ENCODE measurements around the gene MFSD6.
A peak's percentile ranks its signal among the peaks of the same experiment; 100 is the strongest.

Gene MFSD6

GRCh38 chr2:190534310-190535120, 126.4 kb downstream of the MFSD6 start, which contains the start of gene NEMP2 (continued):
- peak; percentile 37; the same call in 1 of the 2 replicates for TF ChIP-seq KLF10 (tag by site-specific recombination; IDR thresholded peaks at IDR 0.05)
- no peak for TF ChIP-seq BCL11B (tag by site-specific recombination; IDR thresholded peaks at IDR 0.05; ENCODE audit: low read depth)
- TF ChIP-seq, protein P1, sequence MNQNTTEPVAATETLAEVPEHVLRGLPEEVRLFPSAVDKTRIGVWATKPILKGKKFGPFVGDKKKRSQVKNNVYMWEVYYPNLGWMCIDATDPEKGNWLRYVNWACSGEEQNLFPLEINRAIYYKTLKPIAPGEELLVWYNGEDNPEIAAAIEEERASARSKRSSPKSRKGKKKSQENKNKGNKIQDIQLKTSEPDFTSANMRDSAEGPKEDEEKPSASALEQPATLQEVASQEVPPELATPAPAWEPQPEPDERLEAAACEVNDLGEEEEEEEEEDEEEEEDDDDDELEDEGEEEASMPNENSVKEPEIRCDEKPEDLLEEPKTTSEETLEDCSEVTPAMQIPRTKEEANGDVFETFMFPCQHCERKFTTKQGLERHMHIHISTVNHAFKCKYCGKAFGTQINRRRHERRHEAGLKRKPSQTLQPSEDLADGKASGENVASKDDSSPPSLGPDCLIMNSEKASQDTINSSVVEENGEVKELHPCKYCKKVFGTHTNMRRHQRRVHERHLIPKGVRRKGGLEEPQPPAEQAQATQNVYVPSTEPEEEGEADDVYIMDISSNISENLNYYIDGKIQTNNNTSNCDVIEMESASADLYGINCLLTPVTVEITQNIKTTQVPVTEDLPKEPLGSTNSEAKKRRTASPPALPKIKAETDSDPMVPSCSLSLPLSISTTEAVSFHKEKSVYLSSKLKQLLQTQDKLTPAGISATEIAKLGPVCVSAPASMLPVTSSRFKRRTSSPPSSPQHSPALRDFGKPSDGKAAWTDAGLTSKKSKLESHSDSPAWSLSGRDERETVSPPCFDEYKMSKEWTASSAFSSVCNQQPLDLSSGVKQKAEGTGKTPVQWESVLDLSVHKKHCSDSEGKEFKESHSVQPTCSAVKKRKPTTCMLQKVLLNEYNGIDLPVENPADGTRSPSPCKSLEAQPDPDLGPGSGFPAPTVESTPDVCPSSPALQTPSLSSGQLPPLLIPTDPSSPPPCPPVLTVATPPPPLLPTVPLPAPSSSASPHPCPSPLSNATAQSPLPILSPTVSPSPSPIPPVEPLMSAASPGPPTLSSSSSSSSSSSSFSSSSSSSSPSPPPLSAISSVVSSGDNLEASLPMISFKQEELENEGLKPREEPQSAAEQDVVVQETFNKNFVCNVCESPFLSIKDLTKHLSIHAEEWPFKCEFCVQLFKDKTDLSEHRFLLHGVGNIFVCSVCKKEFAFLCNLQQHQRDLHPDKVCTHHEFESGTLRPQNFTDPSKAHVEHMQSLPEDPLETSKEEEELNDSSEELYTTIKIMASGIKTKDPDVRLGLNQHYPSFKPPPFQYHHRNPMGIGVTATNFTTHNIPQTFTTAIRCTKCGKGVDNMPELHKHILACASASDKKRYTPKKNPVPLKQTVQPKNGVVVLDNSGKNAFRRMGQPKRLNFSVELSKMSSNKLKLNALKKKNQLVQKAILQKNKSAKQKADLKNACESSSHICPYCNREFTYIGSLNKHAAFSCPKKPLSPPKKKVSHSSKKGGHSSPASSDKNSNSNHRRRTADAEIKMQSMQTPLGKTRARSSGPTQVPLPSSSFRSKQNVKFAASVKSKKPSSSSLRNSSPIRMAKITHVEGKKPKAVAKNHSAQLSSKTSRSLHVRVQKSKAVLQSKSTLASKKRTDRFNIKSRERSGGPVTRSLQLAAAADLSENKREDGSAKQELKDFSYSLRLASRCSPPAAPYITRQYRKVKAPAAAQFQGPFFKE (tag by site-specific recombination; IDR thresholded peaks at IDR 0.05; ENCODE audit: borderline replicate concordance): no peak
- TF ChIP-seq, protein P2, sequence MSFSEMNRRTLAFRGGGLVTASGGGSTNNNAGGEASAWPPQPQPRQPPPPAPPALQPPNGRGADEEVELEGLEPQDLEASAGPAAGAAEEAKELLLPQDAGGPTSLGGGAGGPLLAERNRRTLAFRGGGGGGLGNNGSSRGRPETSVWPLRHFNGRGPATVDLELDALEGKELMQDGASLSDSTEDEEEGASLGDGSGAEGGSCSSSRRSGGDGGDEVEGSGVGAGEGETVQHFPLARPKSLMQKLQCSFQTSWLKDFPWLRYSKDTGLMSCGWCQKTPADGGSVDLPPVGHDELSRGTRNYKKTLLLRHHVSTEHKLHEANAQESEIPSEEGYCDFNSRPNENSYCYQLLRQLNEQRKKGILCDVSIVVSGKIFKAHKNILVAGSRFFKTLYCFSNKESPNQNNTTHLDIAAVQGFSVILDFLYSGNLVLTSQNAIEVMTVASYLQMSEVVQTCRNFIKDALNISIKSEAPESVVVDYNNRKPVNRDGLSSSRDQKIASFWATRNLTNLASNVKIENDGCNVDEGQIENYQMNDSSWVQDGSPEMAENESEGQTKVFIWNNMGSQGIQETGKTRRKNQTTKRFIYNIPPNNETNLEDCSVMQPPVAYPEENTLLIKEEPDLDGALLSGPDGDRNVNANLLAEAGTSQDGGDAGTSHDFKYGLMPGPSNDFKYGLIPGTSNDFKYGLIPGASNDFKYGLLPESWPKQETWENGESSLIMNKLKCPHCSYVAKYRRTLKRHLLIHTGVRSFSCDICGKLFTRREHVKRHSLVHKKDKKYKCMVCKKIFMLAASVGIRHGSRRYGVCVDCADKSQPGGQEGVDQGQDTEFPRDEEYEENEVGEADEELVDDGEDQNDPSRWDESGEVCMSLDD (tag by site-specific recombination; IDR thresholded peaks at IDR 0.05): peak; percentile 60; the same call in 1 of the 2 replicates
- no peak for TF ChIP-seq ZNF701 (tag by site-specific recombination; IDR thresholded peaks at IDR 0.05)
- TF ChIP-seq ZNF24 (tag by site-specific recombination; IDR thresholded peaks at IDR 0.05): no peak
- no peak for TF ChIP-seq ZNF354C (tag by site-specific recombination; IDR thresholded peaks at IDR 0.05; ENCODE audit: borderline replicate concordance, low read depth)
- TF ChIP-seq, protein P3, sequence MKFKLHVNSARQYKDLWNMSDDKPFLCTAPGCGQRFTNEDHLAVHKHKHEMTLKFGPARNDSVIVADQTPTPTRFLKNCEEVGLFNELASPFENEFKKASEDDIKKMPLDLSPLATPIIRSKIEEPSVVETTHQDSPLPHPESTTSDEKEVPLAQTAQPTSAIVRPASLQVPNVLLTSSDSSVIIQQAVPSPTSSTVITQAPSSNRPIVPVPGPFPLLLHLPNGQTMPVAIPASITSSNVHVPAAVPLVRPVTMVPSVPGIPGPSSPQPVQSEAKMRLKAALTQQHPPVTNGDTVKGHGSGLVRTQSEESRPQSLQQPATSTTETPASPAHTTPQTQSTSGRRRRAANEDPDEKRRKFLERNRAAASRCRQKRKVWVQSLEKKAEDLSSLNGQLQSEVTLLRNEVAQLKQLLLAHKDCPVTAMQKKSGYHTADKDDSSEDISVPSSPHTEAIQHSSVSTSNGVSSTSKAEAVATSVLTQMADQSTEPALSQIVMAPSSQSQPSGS (tag by site-specific recombination; IDR thresholded peaks at IDR 0.05; ENCODE audit: low read depth): no peak
- TF ChIP-seq ZNF324 (tag by site-specific recombination; IDR thresholded peaks at IDR 0.05): no peak
- no peak for TF ChIP-seq ZBTB44 (tag by site-specific recombination; IDR thresholded peaks at IDR 0.05)
- TF ChIP-seq ZNF132 (tag by site-specific recombination; IDR thresholded peaks at IDR 0.05; ENCODE audit: borderline replicate concordance): no peak
- no peak for TF ChIP-seq ZNF121 (tag by site-specific recombination; IDR thresholded peaks at IDR 0.05)
- TF ChIP-seq KLF7 (tag by site-specific recombination; IDR thresholded peaks at IDR 0.05; ENCODE audit: borderline replicate concordance): peak; percentile 67; the same call in 1 of the 2 replicates
- no peak for TF ChIP-seq GLI4 (tag by site-specific recombination; IDR thresholded peaks at IDR 0.05)
- no peak for TF ChIP-seq BCL11A (tag by site-specific recombination; IDR thresholded peaks at IDR 0.05; ENCODE audit: low read depth)
- no peak for TF ChIP-seq ZNF596 (tag by site-specific recombination; IDR thresholded peaks at IDR 0.05)
- TF ChIP-seq ZNF366 (tag by site-specific recombination; conservative IDR thresholded peaks at IDR 0.05): no peak
- no peak for TF ChIP-seq OSR2 (tag by site-specific recombination; IDR thresholded peaks at IDR 0.05)
- no peak for TF ChIP-seq ZNF426 (tag by site-specific recombination; IDR thresholded peaks at IDR 0.05)
- TF ChIP-seq, protein P4, sequence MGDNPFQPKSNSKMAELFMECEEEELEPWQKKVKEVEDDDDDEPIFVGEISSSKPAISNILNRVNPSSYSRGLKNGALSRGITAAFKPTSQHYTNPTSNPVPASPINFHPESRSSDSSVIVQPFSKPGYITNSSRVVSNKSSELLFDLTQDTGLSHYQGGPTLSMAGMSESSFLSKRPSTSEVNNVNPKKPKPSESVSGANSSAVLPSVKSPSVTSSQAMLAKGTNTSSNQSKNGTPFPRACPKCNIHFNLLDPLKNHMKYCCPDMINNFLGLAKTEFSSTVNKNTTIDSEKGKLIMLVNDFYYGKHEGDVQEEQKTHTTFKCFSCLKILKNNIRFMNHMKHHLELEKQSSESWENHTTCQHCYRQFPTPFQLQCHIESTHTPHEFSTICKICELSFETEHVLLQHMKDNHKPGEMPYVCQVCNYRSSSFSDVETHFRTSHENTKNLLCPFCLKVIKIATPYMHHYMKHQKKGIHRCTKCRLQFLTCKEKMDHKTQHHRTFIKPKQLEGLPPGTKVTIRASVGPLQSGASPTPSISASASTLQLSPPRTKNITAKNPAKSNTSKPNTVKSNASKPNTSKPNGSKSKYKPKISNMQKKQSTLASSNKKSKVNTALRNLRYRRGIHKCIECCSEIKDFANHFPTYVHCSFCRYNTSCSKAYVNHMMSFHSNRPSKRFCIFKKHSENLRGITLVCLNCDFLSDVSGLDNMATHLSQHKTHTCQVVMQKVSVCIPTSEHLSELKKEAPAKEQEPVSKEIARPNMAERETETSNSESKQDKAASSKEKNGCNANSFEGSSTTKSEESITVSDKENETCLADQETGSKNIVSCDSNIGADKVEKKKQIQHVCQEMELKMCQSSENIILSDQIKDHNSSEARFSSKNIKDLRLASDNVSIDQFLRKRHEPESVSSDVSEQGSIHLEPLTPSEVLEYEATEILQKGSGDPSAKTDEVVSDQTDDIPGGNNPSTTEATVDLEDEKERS (tag by site-specific recombination; IDR thresholded peaks at IDR 0.05): no peak
- TF ChIP-seq, protein P5, sequence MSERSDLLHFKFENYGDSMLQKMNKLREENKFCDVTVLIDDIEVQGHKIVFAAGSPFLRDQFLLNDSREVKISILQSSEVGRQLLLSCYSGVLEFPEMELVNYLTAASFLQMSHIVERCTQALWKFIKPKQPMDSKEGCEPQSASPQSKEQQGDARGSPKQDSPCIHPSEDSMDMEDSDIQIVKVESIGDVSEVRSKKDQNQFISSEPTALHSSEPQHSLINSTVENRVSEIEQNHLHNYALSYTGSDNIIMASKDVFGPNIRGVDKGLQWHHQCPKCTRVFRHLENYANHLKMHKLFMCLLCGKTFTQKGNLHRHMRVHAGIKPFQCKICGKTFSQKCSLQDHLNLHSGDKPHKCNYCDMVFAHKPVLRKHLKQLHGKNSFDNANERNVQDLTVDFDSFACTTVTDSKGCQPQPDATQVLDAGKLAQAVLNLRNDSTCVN (tag by site-specific recombination; optimal IDR thresholded peaks at IDR 0.05): peak; percentile 94
- no peak for TF ChIP-seq OVOL3 (tag by site-specific recombination; IDR thresholded peaks at IDR 0.05)
- TF ChIP-seq ZNF133 (tag by site-specific recombination; IDR thresholded peaks at IDR 0.05): no peak
